CD14-positive monocyte (primary cell): Measurements from ENCODE around the gene ALDH5A1. TPM values are rescaled to one million over a fixed set of nuclear protein-coding genes. Genes with fewer than 3 reads are reported as not detected.

Experiments
- DNase-seq, 3 donors: peaks; one replicate each; pipeline ENCODE4 v3.0.0-alpha.2; 2011 to 2022
- H2AFZ ChIP-seq: 2 replicates; pipeline ENCODE4 v1.6.0; 2012; ENCODE audit warnings: mild to moderate bottlenecking, low read depth, low read length, inconsistent platforms; ENCODE audit not compliant: insufficient read depth, poor library complexity, severe bottlenecking
- H3K27ac ChIP-seq, 2 donors: 1 replicate in 1 of 2; 2 replicates in 1 of 2; pipeline ENCODE4 v1.5.1; 2012 to 2013; ENCODE audit warnings: low read length in 2 of 2, control low read depth in 1 of 2, inconsistent platforms in 1 of 2, low read depth in 1 of 2, mild to moderate bottlenecking in 1 of 2
- H3K27me3 ChIP-seq, 2 donors: one replicate each; pipeline versions ENCODE4 v1.6.0 to v1.6.1; 2011 to 2013; ENCODE audit warnings: low read length in 2 of 2; ENCODE audit not compliant: control insufficient read depth in 2 of 2, insufficient read depth in 2 of 2
- H3K36me3 ChIP-seq, 2 donors: replicated peaks in 1 of 2; 1 replicate in 1 of 2; 2 replicates in 1 of 2; pipeline versions ENCODE4 v1.5.1 to v1.6.1; 2012 to 2013; ENCODE audit warnings: low read length in 2 of 2, control low read depth in 1 of 2, inconsistent platforms in 1 of 2, mild to moderate bottlenecking in 1 of 2; ENCODE audit not compliant: insufficient read depth in 2 of 2, control insufficient read depth in 1 of 2
- H3K4me1 ChIP-seq, 2 donors: 1 replicate in 1 of 2; 2 replicates in 1 of 2; pipeline versions ENCODE4 v1.5.1 to v1.6.1; 2012 to 2013; ENCODE audit warnings: low read length in 2 of 2, control low read depth in 1 of 2, inconsistent platforms in 1 of 2, mild to moderate bottlenecking in 1 of 2, moderate library complexity in 1 of 2; ENCODE audit not compliant: insufficient read depth in 2 of 2, control insufficient read depth in 1 of 2
- H3K4me2 ChIP-seq: replicated peaks from 2 replicates; pipeline ENCODE3; 2012; ENCODE audit warnings: low read length, moderate library complexity, mild to moderate bottlenecking; ENCODE audit not compliant: poor library complexity, severe bottlenecking; ENCODE audit errors: extremely low read depth
- H3K4me3 ChIP-seq, 3 experiments: fragments of 200-600 bp in 1 of 3; sonication (generic) in 1 of 3; replicated peaks in 1 of 3; 1 replicate in 2 of 3; 2 replicates in 1 of 3; pipeline ENCODE4 v1.5.1; 2011 to 2013; ENCODE audit warnings: low read length in 3 of 3, mild to moderate bottlenecking in 3 of 3, control low read depth in 2 of 3, low read depth in 2 of 3, inconsistent platforms in 1 of 3, moderate library complexity in 1 of 3
- H3K79me2 ChIP-seq: 2 replicates; pipeline ENCODE4 v1.6.0; 2012; ENCODE audit warnings: mild to moderate bottlenecking, control low read depth, inconsistent platforms, low read length, moderate library complexity; ENCODE audit not compliant: insufficient read depth
- H3K9ac ChIP-seq: 2 replicates; pipeline ENCODE4 v1.6.0; 2017; ENCODE audit warnings: low read length, mild to moderate bottlenecking; ENCODE audit not compliant: insufficient read depth, poor library complexity, severe bottlenecking
- H3K9me3 ChIP-seq, 2 donors: replicated peaks in 1 of 2; 1 replicate in 1 of 2; 2 replicates in 1 of 2; pipeline versions ENCODE4 v1.5.1 to v1.6.1; 2012 to 2013; ENCODE audit warnings: low read length in 2 of 2, control low read depth in 1 of 2; ENCODE audit not compliant: control insufficient read depth in 1 of 2, insufficient read depth in 1 of 2
- H4K20me1 ChIP-seq: 2 replicates; pipeline ENCODE4 v1.6.0; 2012; ENCODE audit warnings: mild to moderate bottlenecking, low read length, control low read depth, moderate library complexity; ENCODE audit not compliant: insufficient read depth
- H3K27ac Mint-ChIP-seq, 7 donors: one replicate each; pipeline ENCODE4 v1.8.0; 2020; ENCODE audit warnings: mild to moderate bottlenecking in 7 of 7, mixed read lengths in 7 of 7, moderate library complexity in 6 of 7, inconsistent platforms in 2 of 7
- H3K27me3 Mint-ChIP-seq, 3 donors: one replicate each; pipeline ENCODE4 v1.8.0; 2021 to 2022; ENCODE audit warnings: low read depth in 3 of 3, mild to moderate bottlenecking in 3 of 3, mixed read lengths in 3 of 3, moderate library complexity in 3 of 3, inconsistent platforms in 1 of 3
- H3K36me3 Mint-ChIP-seq, 2 donors: one replicate each; pipeline ENCODE4 v1.8.0; 2020; ENCODE audit warnings: mixed read lengths in 2 of 2, inconsistent platforms in 1 of 2, mild to moderate bottlenecking in 1 of 2
- H3K4me1 Mint-ChIP-seq: one replicate; pipeline ENCODE4 v1.8.0; 2020; ENCODE audit warnings: mild to moderate bottlenecking, mixed read lengths
- H3K4me3 Mint-ChIP-seq, 2 donors: one replicate each; pipeline ENCODE4 v1.8.0; 2020; ENCODE audit warnings: mild to moderate bottlenecking in 2 of 2, mixed read lengths in 2 of 2, moderate library complexity in 1 of 2
- H3K9me3 Mint-ChIP-seq, 7 donors: one replicate each; pipeline ENCODE4 v1.8.0; 2020 to 2022; ENCODE audit warnings: mixed read lengths in 7 of 7, mild to moderate bottlenecking in 6 of 7, moderate library complexity in 6 of 7, inconsistent platforms in 2 of 7
- WGBS: methylation state at CpG from one replicate; pipeline ENCODE4 v1.1.5; 2013; ENCODE audit warnings: missing lambda C conversion rate; ENCODE audit not compliant: insufficient coverage; 5-methylcytosine and 5-hydroxymethylcytosine counted together
- intact Hi-C, 2 donors: fragments of 100-400 bp; cut with micrococcal nuclease; formaldehyde crosslinking; loops; one replicate each; pipeline versions ENCODE4 v1.15.0 to v1.15.1; 2023
- polyA plus RNA-seq, 3 donors: library from polyadenylated mRNA; depleted of rRNA in 1 of 3; unstranded in 2 of 3; stranded (reverse) in 1 of 3; fragments of 300-500 nt in 2 of 3; fragments of >200 nt in 1 of 3; fragmentation: Illumina TruSeq in 2 of 3; gene quantifications; 1 replicate in 2 of 3; 2 replicates in 1 of 3; pipeline ENCODE4 v1.2.3, GENCODE V29; 2012 to 2021
- TF ChIP-seq, protein P1 (sequence below): fragments of 200-600 bp; IDR thresholded peaks from one replicate; pipeline ENCODE4 v1.8.0; 2022; ENCODE audit warnings: antibody characterized with exemption, mild to moderate bottlenecking

ALDH5A1 gene
- polyA plus RNA-seq, 3 donors: 0.04 to 0.33 (median 0.17) TPM

- Histone ChIP-seq H3K27me3 (no peaks in the 10 kb centered on the region), H3K9me3 (no peaks in the 10 kb centered on the region), H3K4me1 (no peaks in the 10 kb centered on the region), H4K20me1 (no peaks in the 10 kb centered on the region), H2AFZ (no peak overlapping the region), H3K9ac (no peak overlapping the region), H3K36me3 (no peaks in the 10 kb centered on the region), H3K4me3 (no peak overlapping the region), H3K4me2 (no peak overlapping the region), H3K27ac (no peak overlapping the region), H3K79me2 (no peaks in the 10 kb centered on the region)
- H3K27ac Mint-ChIP-seq: no peak overlapping the region
- TF ChIP-seq, protein P1, sequence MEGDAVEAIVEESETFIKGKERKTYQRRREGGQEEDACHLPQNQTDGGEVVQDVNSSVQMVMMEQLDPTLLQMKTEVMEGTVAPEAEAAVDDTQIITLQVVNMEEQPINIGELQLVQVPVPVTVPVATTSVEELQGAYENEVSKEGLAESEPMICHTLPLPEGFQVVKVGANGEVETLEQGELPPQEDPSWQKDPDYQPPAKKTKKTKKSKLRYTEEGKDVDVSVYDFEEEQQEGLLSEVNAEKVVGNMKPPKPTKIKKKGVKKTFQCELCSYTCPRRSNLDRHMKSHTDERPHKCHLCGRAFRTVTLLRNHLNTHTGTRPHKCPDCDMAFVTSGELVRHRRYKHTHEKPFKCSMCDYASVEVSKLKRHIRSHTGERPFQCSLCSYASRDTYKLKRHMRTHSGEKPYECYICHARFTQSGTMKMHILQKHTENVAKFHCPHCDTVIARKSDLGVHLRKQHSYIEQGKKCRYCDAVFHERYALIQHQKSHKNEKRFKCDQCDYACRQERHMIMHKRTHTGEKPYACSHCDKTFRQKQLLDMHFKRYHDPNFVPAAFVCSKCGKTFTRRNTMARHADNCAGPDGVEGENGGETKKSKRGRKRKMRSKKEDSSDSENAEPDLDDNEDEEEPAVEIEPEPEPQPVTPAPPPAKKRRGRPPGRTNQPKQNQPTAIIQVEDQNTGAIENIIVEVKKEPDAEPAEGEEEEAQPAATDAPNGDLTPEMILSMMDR: no peak
- 97% methylated on average over 4 of the region's 5 CpGs for WGBS
- DNase-seq: no peak
- peaks cover 0 to 6% (median 1%) of the 10 kb centered on the region in 3 donors for H3K27me3 Mint-ChIP-seq
- no peak overlapping the region for H3K4me3 Mint-ChIP-seq
- intact Hi-C loops: no loop called here
- peaks cover 2% of the 10 kb centered on the region for H3K4me1 Mint-ChIP-seq
- H3K36me3 Mint-ChIP-seq: no peaks in the 10 kb centered on the region
- peaks cover 0 to 2% (median 0%) of the 10 kb centered on the region in 7 donors for H3K9me3 Mint-ChIP-seq
These were observed 75.0 kb downstream of the ALDH5A1 start for GRCh38 chr6:24569811-24570210.

GRCh38 chr6:24571361-24571760, 76.6 kb downstream of the ALDH5A1 start:
- Mint-ChIP-seq H3K4me3 (no peak overlapping the region), H3K4me1 (peaks cover 8% of the 10 kb centered on the region), H3K36me3 (no peaks in the 10 kb centered on the region), H3K27ac (no peak overlapping the region), H3K27me3 (peaks cover 0 to 4% (median 1%) of the 10 kb centered on the region in 3 donors), H3K9me3 (peaks cover 0 to 2% (median 0%) of the 10 kb centered on the region in 7 donors)
- no peak overlapping the region for H3K9ac ChIP-seq
- no peaks in the 10 kb centered on the region for H3K36me3 ChIP-seq
- H3K27me3 ChIP-seq: no peaks in the 10 kb centered on the region
- 98% methylated on average over 5 of the region's 6 CpGs for WGBS
- H2AFZ ChIP-seq: no peak overlapping the region
- H3K4me3 ChIP-seq: no peak overlapping the region
- no peaks in the 10 kb centered on the region for H3K79me2 ChIP-seq
- no peaks in the 10 kb centered on the region for H4K20me1 ChIP-seq
- H3K4me1 ChIP-seq: no peaks in the 10 kb centered on the region
- DNase-seq: no peak
- intact Hi-C loops: no loop called here
- TF ChIP-seq, protein P1: no peak
- no peak overlapping the region for H3K27ac ChIP-seq
- no peaks in the 10 kb centered on the region for H3K9me3 ChIP-seq
- no peak overlapping the region for H3K4me2 ChIP-seq
